Measurements from ENCODE around the gene GOLGA6B. TPM values are rescaled to one million over a fixed set of nuclear protein-coding genes. Genes with fewer than 3 reads are reported as not detected.

Gene GOLGA6B
- total RNA-seq, 1 experiment from 2014 or later = 0.10 TPM

- Histone ChIP-seq H3K27ac (ENCODE audit: low read depth, low read length) (no peak overlapping the region), H2AFZ (ENCODE audit: low read depth, low read length, poor library complexity, severe bottlenecking) (no peak overlapping the region), H3K4me3 (replicated peaks in 1 of 2; ENCODE audit: low read depth in 1 of 2, low read length in 2 of 2) (no peak overlapping the region), H3K9ac (ENCODE audit: low read length) (no peak overlapping the region), H4K20me1 (ENCODE audit: insufficient read depth) (no peaks in the 10 kb centered on the region), H3K4me1 (ENCODE audit: control insufficient read depth in 1 of 2, insufficient read depth in 2 of 2, low read length in 2 of 2) (peaks cover 0 to 6% of the 10 kb centered on the region in 2 experiments; a peak in 1 of 4 replicates), H3K27me3 (ENCODE audit: insufficient read depth, low read length) (no peaks in the 10 kb centered on the region), H3K4me2 (ENCODE audit: low read length) (no peak overlapping the region), H3K9me3 (ENCODE audit: control insufficient read depth in 1 of 2, insufficient read depth in 1 of 2, low read depth in 1 of 2, low read length in 2 of 2) (no peaks in the 10 kb centered on the region), H3K36me3 (ENCODE audit: control insufficient read depth in 1 of 2, insufficient read depth in 2 of 2, low read length in 2 of 2) (no peaks in the 10 kb centered on the region), H3K9me2 (ENCODE audit: insufficient read depth) (no peaks in the 10 kb centered on the region), H3K79me2 (ENCODE audit: insufficient read depth, low read length) (0 out of 2 replicates have a peak, but pooled peaks cover 9% of the 10 kb centered on the region)
- no TSS peak for BruUV-seq (replicated peaks)
- DNase-seq (ENCODE audit: low read depth, low spot score) (no peak), ATAC-seq (no peak)
- intact Hi-C loops (cut with micrococcal nuclease) = no loop called here
- no peak for TF ChIP-seq ELF1 (IDR thresholded peaks at IDR 0.05; ENCODE audit: borderline replicate concordance, low read depth)
- no peak for TF ChIP-seq CEBPB (IDR thresholded peaks at IDR 0.05; ENCODE audit: low read depth)
- no peak for TF ChIP-seq SIN3A (IDR thresholded peaks at IDR 0.05; ENCODE audit: low read depth)
- TF ChIP-seq EGR1 (IDR thresholded peaks at IDR 0.05; ENCODE audit: low read depth) = no peak
- TF ChIP-seq RAD21 (IDR thresholded peaks at IDR 0.05; ENCODE audit: low read depth) = no peak
- no peak for TF ChIP-seq POLR2A (IDR thresholded peaks at IDR 0.05; ENCODE audit: borderline replicate concordance, extremely low read depth, insufficient read depth, insufficient read length)
- TF ChIP-seq TCF7L2 (IDR thresholded peaks at IDR 0.05; ENCODE audit: borderline replicate concordance, extremely low read depth, insufficient read depth, insufficient read length) = no peak
- no peak for TF ChIP-seq CBX3 (IDR thresholded peaks at IDR 0.05; ENCODE audit: low read depth)
- TF ChIP-seq POLR2AphosphoS5 (IDR thresholded peaks at IDR 0.05; ENCODE audit: low read depth, low read length) = no peak
- no peak for TF ChIP-seq ZNF274 (IDR thresholded peaks at IDR 0.05; ENCODE audit: low read depth, low read length)
- TF ChIP-seq, protein P1, sequence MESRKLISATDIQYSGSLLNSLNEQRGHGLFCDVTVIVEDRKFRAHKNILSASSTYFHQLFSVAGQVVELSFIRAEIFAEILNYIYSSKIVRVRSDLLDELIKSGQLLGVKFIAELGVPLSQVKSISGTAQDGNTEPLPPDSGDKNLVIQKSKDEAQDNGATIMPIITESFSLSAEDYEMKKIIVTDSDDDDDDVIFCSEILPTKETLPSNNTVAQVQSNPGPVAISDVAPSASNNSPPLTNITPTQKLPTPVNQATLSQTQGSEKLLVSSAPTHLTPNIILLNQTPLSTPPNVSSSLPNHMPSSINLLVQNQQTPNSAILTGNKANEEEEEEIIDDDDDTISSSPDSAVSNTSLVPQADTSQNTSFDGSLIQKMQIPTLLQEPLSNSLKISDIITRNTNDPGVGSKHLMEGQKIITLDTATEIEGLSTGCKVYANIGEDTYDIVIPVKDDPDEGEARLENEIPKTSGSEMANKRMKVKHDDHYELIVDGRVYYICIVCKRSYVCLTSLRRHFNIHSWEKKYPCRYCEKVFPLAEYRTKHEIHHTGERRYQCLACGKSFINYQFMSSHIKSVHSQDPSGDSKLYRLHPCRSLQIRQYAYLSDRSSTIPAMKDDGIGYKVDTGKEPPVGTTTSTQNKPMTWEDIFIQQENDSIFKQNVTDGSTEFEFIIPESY (IDR thresholded peaks at IDR 0.05; ENCODE audit: extremely low read depth, insufficient replicate concordance, low read length) = no peak
- ChIA-PET POLR2A (no interaction called here), CTCF (no interaction called here), RAD21 (ENCODE audit: low non-redundant PET in 1 of 2, low total read pairs in 2 of 2, uncharacterized antibody in 2 of 2, unreplicated experiment in 2 of 2) (no interaction called here)
These were observed 36.4 kb downstream of the GOLGA6B start for GRCh38 chr15:72690938-72691337.
